ENCODE results near the gene MTMR3. TPM values are rescaled to one million over a fixed set of nuclear protein-coding genes. Genes with fewer than 3 reads are reported as not detected.

The MTMR3 gene
- total RNA-seq, 2 experiments from 2014 or later = 22.7 to 25.3 TPM

GRCh38 chr22:30026756-30027155, 143.8 kb downstream of the MTMR3 start:
- POLR2A ChIA-PET = no interaction called here
- DNase-seq = no peak
- no peaks in the 10 kb centered on the region for H3K9me3 Mint-ChIP-seq
- intact Hi-C loops (cut with micrococcal nuclease) = no loop called here
- no peaks in the 10 kb centered on the region for H3K27me3 Mint-ChIP-seq
- no peak overlapping the region for H3K27ac Mint-ChIP-seq
- H3K4me1 Mint-ChIP-seq (ENCODE audit: low read depth) = peaks cover 10% of the 10 kb centered on the region
- H3K4me3 Mint-ChIP-seq = no peak overlapping the region
- H3K36me3 Mint-ChIP-seq = peaks cover 24% of the 10 kb centered on the region
- CTCF ChIA-PET = no interaction called here

DNA sequence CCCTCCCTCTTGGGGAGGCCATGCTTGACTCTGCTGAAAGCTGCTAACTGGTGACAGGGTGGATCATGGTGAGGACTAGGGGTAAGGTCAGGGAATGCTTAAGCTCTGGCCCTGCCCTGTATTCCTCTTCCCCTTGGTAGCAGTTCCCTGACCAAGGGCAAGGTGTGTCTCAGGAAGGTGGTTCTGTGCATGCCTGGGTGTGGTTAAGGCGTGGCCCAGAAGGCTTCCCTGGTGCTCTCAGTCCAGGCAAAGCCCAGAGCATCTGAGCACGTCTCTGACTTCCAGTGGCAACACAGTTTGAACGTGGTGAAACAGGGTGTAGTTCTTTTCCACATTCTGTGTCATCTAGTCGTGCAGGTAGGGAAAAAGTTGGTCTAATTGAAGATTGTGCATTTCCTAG, 144.2 kb downstream of the MTMR3 start:
- no peak overlapping the region for H3K4me3 Mint-ChIP-seq
- intact Hi-C loops (cut with micrococcal nuclease) = no loop called here
- H3K27ac Mint-ChIP-seq = no peak overlapping the region
- H3K9me3 Mint-ChIP-seq = no peaks in the 10 kb centered on the region
- peaks cover 10% of the 10 kb centered on the region for H3K4me1 Mint-ChIP-seq (ENCODE audit: low read depth)
- DNase-seq = no peak
- H3K36me3 Mint-ChIP-seq = peaks cover 23% of the 10 kb centered on the region
- ChIA-PET CTCF (no interaction called here), POLR2A (no interaction called here)
- H3K27me3 Mint-ChIP-seq = no peaks in the 10 kb centered on the region

DNA sequence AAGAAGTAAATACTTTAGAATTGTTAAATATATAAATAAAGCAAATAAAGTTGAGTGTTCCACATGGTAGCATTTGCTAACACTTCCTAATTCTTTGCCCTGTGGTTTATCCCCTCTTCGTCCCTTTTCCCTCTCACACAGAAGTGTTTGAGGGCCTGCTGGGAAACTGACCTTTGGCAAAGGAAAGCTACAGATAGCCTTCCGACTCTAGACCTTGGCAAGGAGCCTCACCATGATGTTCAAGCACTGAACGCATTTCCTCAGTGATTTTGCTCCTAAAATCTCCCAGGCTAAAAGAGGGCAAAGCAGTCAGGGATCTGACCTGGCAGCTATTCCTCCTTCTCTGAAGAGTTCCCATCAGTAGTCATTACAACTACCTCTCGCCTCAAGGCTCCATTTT, 144.8 kb downstream of the MTMR3 start:
- Mint-ChIP-seq H3K27ac (no peak overlapping the region), H3K9me3 (no peaks in the 10 kb centered on the region), H3K27me3 (no peaks in the 10 kb centered on the region), H3K4me1 (ENCODE audit: low read depth) (peaks cover 8% of the 10 kb centered on the region), H3K36me3 (peaks cover 19% of the 10 kb centered on the region), H3K4me3 (no peak overlapping the region)
- POLR2A ChIA-PET = no interaction called here
- intact Hi-C loops (cut with micrococcal nuclease) = no loop called here
- DNase-seq = no peak
- CTCF ChIA-PET = interaction anchor here (0.7 kb wide), 1 partner anchor 14 kb away, joined by 3 read pairs; no protein-coding TSS in a partner anchor

DNA sequence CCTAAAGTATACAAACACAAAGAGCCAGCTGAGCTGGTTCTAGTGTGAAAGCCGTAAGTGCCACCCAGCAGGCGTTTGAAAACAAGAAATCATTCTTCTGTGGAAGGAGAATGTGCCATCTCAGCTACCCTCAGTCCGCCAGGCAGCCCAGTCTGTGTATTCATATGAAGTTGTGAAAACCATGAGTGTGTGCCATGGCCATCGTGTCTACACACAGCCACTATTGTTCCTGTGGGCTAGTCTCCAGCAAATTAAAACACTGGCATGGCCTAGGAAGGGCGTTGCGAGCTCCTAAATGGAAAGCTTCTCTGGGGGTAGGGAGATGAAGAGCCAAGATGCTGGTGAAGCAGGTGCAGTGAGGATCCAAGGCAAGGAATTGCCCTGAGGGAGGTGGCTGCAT, 145.8 kb downstream of the MTMR3 start:
- intact Hi-C loops (cut with micrococcal nuclease) = no loop called here
- no peaks in the 10 kb centered on the region for H3K4me1 Mint-ChIP-seq (ENCODE audit: low read depth)
- H3K36me3 Mint-ChIP-seq = peaks cover 16% of the 10 kb centered on the region
- no peak for DNase-seq
- POLR2A ChIA-PET = no interaction called here
- H3K9me3 Mint-ChIP-seq = no peaks in the 10 kb centered on the region
- H3K27me3 Mint-ChIP-seq = no peaks in the 10 kb centered on the region
- CTCF ChIA-PET = interaction anchor here (1.9 kb wide), 1 partner anchor 60 kb away, joined by 7 read pairs; no protein-coding TSS in a partner anchor
- no peak overlapping the region for H3K27ac Mint-ChIP-seq
- no peak overlapping the region for H3K4me3 Mint-ChIP-seq

GRCh38 chr22:30029512-30029911, 146.5 kb downstream of the MTMR3 start:
- DNase-seq = no peak
- ChIA-PET CTCF (interaction anchor here (1.9 kb wide), 1 partner anchor 59 kb away, joined by 7 read pairs; no protein-coding TSS in a partner anchor), POLR2A (no interaction called here)
- intact Hi-C loops (cut with micrococcal nuclease) = no loop called here
- H3K4me1 Mint-ChIP-seq (ENCODE audit: low read depth) = no peaks in the 10 kb centered on the region
- no peaks in the 10 kb centered on the region for H3K27me3 Mint-ChIP-seq
- no peaks in the 10 kb centered on the region for H3K9me3 Mint-ChIP-seq
- H3K4me3 Mint-ChIP-seq = no peak overlapping the region
- H3K27ac Mint-ChIP-seq = no peak overlapping the region
- H3K36me3 Mint-ChIP-seq = peaks cover 14% of the 10 kb centered on the region

DNA sequence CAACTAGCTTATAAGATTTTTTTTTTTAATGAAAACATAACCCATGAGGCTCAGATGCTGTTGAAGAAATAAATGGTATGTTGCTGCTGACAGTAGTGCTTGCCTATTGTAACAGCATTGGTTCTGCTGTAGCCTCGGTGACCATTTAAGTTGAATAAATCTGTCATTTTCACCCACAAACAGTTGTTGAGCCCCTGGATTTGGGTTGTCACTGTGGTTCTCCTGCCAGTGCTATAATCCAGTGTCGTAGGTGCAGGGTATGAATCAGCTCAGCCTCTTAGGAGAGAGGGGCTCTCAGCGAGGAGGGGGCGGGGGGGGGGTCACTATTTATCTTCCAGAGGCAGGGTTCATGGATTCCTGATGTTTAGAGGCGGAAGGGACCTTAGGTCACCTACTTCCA, 147.4 kb downstream of the MTMR3 start:
- no peaks in the 10 kb centered on the region for H3K9me3 Mint-ChIP-seq
- no peaks in the 10 kb centered on the region for H3K27me3 Mint-ChIP-seq
- no peak overlapping the region for H3K4me3 Mint-ChIP-seq
- no peaks in the 10 kb centered on the region for H3K4me1 Mint-ChIP-seq (ENCODE audit: low read depth)
- intact Hi-C loops (cut with micrococcal nuclease) = no loop called here
- DNase-seq = no peak
- CTCF ChIA-PET = interaction anchor here (1.9 kb wide), 1 partner anchor 58 kb away, joined by 7 read pairs; no protein-coding TSS in a partner anchor
- POLR2A ChIA-PET = no interaction called here
- peaks cover 11% of the 10 kb centered on the region for H3K36me3 Mint-ChIP-seq
- no peak overlapping the region for H3K27ac Mint-ChIP-seq

GRCh38 chr22:30031328-30031727, 148.4 kb downstream of the MTMR3 start:
- Mint-ChIP-seq H3K27ac (no peak overlapping the region), H3K4me1 (ENCODE audit: low read depth) (peaks cover 4% of the 10 kb centered on the region), H3K4me3 (no peak overlapping the region), H3K36me3 (peaks cover 4% of the 10 kb centered on the region), H3K27me3 (no peaks in the 10 kb centered on the region), H3K9me3 (no peaks in the 10 kb centered on the region)
- ChIA-PET POLR2A (no interaction called here), CTCF (no interaction called here)
- intact Hi-C loops (cut with micrococcal nuclease) = no loop called here
- no peak for DNase-seq

GRCh38 chr22:30031764-30032455, 148.9 kb downstream of the MTMR3 start:
- ChIA-PET CTCF (interaction anchor here (1.0 kb wide), 1 partner anchor 26 kb away, joined by 4 read pairs; no protein-coding TSS in a partner anchor), POLR2A (no interaction called here)
- no peaks in the 10 kb centered on the region for H3K9me3 Mint-ChIP-seq
- no peak for DNase-seq
- peaks cover 5% of the 10 kb centered on the region for H3K4me1 Mint-ChIP-seq (ENCODE audit: low read depth)
- H3K36me3 Mint-ChIP-seq = peaks cover 4% of the 10 kb centered on the region
- intact Hi-C loops (cut with micrococcal nuclease) = no loop called here
- H3K4me3 Mint-ChIP-seq = no peak overlapping the region
- no peak overlapping the region for H3K27ac Mint-ChIP-seq
- H3K27me3 Mint-ChIP-seq = no peaks in the 10 kb centered on the region

- Mint-ChIP-seq H3K27me3 (no peaks in the 10 kb centered on the region), H3K4me3 (no peak overlapping the region), H3K9me3 (no peaks in the 10 kb centered on the region), H3K4me1 (ENCODE audit: low read depth) (peaks cover 5% of the 10 kb centered on the region), H3K36me3 (no peaks in the 10 kb centered on the region), H3K27ac (no peak overlapping the region)
- ChIA-PET POLR2A (no interaction called here), CTCF (interaction anchor here (0.5 kb wide), 1 partner anchor 24 kb away, joined by 3 read pairs; no protein-coding TSS in a partner anchor)
- intact Hi-C loops (cut with micrococcal nuclease) = no loop called here
- no peak for DNase-seq
Observed at GRCh38 chr22:30033137-30033536, 150.2 kb downstream of the MTMR3 start.

DNA sequence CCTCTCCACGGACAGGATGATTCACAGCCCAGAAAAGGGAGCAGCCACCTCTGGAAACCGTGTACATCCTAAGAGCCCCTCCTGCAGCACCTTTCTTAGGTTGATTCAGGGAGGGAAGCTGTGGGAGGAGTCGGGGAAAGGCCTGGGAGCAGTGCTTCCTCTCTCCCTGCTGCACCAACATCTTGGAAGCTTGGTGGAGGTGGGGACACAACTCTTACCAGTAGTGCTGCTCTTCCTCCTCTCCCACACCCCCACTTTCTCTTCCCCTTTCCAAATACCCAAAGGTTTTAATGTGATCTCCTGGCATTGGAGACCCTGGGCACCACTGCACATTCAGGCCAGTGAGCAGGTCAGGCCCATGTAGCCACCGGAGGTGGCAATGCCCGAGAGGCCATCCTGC, 150.9 kb downstream of the MTMR3 start:
- no peak for DNase-seq
- CTCF ChIA-PET = no interaction called here
- Mint-ChIP-seq H3K36me3 (no peaks in the 10 kb centered on the region), H3K4me1 (ENCODE audit: low read depth) (peaks cover 5% of the 10 kb centered on the region), H3K27me3 (no peaks in the 10 kb centered on the region), H3K4me3 (no peak overlapping the region), H3K9me3 (no peaks in the 10 kb centered on the region), H3K27ac (no peak overlapping the region)
- intact Hi-C loops (cut with micrococcal nuclease) = no loop called here
- POLR2A ChIA-PET = no interaction called here

DNA sequence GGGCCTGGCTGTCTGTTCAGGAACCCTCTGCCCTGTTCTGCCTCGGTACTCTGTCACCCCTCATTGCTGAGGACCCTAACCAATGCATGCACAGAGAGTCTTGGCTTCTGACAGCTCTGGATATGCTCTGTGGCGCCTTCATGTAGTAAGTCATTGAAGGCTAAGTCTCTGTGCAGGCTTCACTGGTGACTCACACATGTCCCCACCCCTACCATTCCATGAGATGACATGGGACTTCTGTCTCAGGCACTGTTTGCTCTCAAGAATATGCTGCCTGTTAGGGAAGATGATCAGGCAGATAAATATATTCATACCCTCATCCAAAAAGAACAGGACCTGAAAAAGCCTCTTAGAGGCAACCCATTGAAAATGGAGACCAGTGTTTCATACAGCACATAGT, 153.7 kb downstream of the MTMR3 start:
- no peak for DNase-seq
- ChIA-PET CTCF (interaction anchor here (0.8 kb wide), 1 partner anchor 42 kb away, joined by 3 read pairs; no protein-coding TSS in a partner anchor), POLR2A (no interaction called here)

GRCh38 chr22:30038219-30038618, 155.2 kb downstream of the MTMR3 start:
- POLR2A ChIA-PET = no interaction called here
- Mint-ChIP-seq H3K9me3 (no peaks in the 10 kb centered on the region), H3K4me3 (no peak overlapping the region), H3K27me3 (no peaks in the 10 kb centered on the region), H3K36me3 (no peaks in the 10 kb centered on the region), H3K27ac (no peak overlapping the region), H3K4me1 (ENCODE audit: low read depth) (peaks cover 7% of the 10 kb centered on the region)
- CTCF ChIA-PET = interaction anchor here (0.6 kb wide), 1 partner anchor 225 kb away, joined by 4 read pairs; no protein-coding TSS in a partner anchor
- intact Hi-C loops (cut with micrococcal nuclease) = no loop called here
- DNase-seq = no peak

More for the DNA sequence above, 153.7 kb downstream of the MTMR3 start:
- no peaks in the 10 kb centered on the region for H3K36me3 Mint-ChIP-seq
- intact Hi-C loops (cut with micrococcal nuclease) = no loop called here
- H3K9me3 Mint-ChIP-seq = no peaks in the 10 kb centered on the region
- no peak overlapping the region for H3K27ac Mint-ChIP-seq
- H3K4me1 Mint-ChIP-seq (ENCODE audit: low read depth) = peaks cover 5% of the 10 kb centered on the region
- H3K27me3 Mint-ChIP-seq = no peaks in the 10 kb centered on the region
- H3K4me3 Mint-ChIP-seq = no peak overlapping the region

All from activated CD4-positive, alpha-beta memory T cell treated with anti-CD3 and anti-CD28 coated beads for 36 hours (primary cell).